HG03175 (cell line): Measurements from ENCODE around the gene GPR84.
"Not testable (repeated sequence)": the region's sequence is repeated elsewhere in the genome, so short reads cannot be mapped to it uniquely, and the experiment has no call there.

Experiments used
- ATAC-seq: cut with Tn5 transposase; IDR thresholded peaks from one replicate; pipeline ENCODE4 v1.9.1; 2021; ENCODE audit warnings: mild to moderate bottlenecking, moderate library complexity; ENCODE audit not compliant: unreplicated experiment

The GPR84 gene

DNA sequence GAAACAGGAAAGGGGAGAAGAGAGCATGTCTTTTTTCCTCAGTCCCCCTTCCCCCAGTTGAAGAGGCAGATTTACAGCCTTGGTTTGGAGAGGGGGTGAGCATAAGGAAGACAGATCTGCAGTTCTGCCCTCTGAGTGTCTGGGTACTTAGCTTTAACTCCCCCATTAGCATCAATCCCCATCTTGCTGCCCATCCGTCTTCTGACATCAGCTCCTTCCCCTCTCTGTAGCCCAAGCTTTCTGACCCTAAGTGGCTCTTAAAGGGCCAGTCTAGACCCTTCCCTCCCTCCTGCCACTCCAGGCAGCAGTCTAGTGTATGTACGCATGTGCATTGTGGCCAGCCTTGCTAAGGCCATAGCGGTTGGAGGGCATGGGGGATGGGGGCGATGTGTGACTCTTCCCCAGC, 7.3 kb downstream of the GPR84 start:
- ATAC-seq: no peak

DNA sequence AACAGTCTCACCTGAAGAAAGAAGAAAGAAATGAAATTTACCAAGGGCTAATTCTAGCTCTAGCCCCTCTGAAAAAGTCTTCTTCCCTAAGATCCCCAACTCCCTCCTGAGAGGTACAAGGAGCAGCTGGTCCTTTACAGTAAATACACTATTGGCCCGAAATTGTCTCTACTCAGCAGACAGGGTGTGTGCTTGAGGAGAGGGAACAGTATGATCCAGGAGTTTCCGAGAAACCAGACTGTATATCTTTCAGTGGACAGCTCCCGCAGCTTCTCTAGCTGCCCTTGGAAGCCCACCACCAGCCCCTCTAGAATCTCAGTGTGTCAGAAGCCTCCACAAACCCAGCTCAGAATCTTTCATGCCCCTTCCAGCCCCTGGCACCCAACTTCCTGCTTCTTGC, 8.1 kb downstream of the GPR84 start:
- ATAC-seq: no peak

DNA sequence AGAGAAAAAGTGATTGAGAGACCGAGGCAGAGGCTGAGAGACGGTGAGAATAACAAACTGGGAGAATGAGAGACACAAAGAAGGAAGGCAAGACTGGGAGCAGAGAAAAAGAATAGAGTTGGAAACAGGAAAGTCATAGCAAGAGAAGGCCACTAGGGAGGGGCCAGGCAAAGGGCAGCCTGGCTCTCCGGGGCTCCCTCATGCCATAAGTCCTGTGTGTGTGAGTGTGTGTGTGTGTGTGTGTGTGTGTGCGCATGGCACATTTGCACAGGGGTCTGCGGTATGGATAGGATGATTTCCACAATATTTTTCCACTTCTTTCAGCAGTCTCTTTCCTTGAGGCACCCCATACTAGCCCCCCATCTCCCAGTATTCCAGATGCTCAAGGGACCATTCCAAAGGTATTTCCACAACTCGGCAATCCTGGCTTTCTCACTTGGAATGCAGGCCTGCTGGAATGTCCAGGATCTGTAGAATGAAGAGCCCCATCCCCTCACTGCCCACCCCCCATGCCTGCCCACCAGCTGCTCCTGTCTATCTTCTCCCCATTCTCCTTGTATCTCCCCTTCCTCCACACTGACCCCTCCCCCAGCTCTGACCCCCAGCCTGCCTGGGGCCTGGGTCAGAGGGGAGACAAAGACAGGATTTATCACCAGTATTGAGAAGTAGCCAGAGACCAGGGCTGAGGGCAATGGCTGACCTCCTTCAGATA, 9.0 kb downstream of the GPR84 start:
- ATAC-seq: no peak

DNA sequence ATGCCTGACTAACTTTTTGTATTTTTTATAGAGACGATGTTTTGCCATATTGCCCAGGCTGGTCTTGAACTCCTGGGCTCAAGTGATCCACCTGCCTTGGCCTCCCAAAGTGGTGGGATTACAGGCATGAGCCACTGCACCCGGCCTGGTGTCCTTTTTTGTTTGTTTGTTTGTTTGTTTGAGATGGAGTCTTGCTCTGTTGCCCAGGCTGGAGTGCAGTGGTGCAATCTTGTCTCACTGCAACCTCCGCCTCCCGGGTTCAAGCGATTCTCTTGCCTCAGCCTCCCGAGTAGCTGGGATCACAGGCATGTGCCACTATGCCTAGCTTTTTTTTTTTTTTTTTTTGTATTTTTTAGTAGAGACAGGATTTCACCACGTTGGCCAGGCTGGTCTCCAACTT, 10.0 kb downstream of the GPR84 start:
- not testable (repeated sequence) for ATAC-seq

DNA sequence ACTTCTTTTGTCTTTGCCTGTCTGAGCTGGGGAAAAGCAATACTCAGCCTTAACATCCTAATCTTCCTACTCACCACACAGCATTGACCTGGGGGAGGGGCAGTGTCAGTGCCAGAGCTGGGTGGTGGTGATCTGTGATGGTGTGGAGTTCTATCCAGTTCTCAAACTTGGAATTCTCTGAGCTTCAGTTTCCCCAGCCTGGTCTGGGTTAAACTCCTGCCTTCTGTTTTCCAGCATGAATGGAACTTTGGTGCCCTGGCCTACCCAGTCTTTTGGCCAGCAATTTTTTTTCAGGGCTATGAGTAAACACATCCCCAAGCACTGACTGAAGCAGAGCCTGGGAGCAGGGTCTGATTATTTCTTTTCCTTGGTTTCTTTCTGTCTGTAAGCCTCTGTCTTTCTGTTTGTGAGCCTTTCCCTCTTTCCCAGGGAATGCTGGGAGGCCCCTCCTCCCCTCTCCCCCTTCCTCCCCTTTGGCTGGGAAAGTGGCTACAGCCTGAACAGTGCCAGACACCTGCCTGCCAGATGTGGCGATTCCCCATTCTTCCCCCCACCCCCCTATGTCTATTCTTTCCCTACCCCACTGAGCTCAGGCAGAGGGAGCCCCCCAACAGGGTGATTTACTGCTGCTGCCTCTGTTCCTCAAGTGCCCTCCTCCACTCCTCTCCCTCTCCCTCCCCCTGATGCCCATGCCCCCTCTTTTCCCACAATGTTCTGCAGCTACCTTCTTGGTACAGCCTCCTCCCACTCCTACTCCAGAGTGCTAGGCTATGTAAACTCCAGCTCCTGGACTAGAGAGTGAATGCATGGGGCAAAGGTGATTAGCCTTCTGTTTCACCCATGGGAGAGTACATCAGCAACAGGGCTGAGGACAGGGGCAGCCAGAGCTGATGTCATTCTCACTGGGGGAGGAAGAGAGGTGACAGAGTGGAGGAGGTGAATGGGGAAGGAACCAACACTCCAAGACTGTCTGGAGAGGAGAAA, 11.1 kb downstream of the GPR84 start:
- no peak for ATAC-seq

DNA sequence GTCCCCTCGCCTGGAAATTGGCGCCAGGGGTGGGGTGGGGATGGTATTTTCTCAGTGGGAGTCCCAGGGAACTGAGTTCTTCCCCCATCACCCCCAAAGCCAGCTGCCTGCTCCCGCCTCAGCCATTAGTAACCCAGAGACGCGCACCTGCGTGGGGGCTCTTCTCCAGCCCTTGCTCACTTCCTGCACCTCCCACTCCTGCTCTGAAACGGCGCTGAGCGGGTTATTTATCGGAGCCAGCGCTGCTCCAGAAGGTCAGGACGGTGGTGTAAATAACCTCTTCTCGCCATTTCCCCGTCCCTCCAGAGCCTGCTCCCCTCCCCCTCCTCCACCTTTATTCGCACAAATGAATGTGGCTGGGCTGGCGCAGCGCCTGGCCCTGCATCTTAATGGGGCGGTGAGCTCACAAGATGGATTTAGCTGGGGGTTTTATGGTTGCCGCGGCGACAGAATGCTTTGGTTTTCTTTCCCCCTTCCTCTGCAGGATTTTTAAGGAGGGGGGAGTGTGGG, 12.2 kb downstream of the GPR84 start:
- ATAC-seq: no peak

DNA sequence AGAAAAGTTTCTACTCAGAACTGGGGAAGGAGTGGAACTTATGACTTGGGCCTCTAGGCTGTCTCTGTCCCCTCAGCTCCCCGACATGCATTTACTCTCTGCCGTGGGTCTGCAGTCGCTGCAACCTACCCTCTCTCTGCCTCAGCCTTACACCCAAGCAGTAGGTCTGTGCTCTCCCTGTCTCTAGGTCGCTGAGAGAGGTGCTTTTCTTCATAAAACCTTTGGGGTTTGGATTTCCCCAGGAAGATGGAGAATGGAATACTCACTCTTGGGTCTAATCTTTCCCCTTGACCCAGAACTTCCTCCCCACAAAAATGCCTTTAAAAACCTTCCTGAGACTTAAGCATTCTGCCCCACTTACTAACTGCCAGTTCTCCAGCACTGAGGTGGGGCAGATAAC, 12.9 kb downstream of the GPR84 start:
- no peak for ATAC-seq

DNA sequence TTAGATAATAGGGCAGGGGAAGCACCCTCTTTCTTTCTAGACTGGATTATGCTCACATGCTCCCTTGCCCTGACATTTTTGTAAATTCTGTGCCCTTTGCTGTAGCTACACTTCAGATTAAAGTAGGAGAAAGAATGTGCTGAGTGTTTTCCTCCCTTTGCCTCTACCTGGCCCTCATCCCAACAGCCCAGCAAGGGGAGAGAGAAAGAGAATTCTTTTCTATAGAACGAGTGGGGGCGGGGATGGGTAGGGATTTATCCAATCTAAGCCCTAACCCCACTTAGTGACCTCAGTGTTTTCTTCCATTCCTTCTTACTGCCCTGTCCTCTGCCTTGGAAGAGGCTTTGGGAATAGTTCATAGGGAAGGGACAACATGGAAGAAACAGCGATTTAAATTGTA, 13.5 kb downstream of the GPR84 start:
- no peak for ATAC-seq

DNA sequence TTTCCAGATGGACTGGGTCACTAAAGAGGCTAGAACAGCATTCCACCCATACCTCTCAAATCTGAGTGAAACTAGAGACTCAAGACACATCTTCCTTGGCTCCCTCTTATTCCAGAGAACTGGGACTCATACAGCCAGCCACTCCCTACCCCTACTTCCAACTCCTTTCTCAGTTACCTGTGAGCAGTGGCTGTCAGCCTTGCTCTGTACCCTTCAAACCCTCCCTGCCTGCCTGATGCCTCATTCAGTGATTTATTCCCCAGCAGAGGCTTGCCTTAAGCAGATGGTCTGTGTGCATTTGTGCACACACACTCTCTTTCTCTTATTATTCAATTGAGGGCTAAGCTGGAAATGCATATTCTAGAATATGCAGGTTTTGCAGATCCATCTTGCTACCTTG, 14.6 kb downstream of the GPR84 start:
- no peak for ATAC-seq

DNA sequence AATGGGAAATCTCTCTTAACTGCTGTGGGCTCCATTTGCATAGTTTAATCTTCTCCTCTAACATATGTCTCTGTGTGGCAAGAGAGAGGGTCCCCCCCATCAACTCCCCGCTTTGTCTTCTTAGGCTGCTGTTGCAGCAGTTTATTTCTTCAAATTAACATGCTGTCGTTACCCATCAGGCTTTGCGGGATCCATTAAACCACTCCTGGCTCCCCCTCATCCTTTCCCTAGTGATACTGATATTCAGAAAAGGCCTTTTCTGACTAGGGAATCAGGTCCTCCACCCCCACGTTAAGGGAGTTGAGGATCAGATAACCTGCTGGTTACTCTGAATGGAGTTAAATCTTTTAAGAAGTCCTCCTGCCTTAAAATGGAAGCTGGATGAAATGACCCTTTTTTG, 15.2 kb downstream of the GPR84 start:
- no peak for ATAC-seq

DNA sequence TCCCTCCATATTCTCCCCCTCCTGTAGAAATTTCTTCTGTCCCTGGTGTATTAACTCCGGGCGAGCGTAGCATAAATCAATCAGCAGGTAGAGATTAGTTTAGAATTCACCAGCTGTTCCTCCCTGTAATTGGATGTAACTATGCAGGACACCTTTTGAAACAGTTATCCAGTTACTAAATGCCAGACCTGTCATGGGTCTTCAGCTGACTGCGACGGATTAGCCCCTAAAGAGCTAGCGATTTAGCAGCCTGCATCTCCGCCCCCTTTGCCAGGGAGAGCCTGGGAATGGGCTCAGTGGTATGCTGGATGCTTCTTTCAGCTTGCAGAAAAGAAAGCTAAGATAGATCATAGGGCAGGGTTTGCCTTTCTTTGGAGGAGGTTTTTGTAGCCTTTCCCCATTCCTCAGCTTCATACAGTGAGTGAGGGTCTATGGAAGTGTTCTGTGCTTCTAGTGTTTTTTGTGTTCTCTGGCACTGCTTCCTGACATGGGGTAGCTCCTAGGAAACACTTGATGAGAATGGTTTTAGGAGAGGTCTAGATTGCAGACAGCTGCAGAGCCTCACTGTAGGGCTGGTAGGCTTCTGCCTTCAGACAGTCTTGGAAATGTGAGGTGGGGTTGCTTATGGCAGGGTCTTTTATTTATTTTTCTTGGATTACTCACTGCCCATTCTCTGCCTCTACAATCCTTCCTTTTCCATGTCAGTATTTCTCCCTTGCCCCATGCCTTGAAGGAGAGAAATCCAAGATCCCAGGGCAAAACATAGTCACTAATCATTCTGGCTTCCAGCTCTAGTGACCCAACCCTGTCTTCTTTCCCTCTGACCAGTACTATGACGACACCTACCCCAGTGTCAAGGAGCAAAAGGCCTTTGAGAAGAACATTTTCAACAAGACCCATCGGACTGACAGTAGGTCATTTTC, 22.6 kb downstream of the GPR84 start:
- ATAC-seq: no peak

DNA sequence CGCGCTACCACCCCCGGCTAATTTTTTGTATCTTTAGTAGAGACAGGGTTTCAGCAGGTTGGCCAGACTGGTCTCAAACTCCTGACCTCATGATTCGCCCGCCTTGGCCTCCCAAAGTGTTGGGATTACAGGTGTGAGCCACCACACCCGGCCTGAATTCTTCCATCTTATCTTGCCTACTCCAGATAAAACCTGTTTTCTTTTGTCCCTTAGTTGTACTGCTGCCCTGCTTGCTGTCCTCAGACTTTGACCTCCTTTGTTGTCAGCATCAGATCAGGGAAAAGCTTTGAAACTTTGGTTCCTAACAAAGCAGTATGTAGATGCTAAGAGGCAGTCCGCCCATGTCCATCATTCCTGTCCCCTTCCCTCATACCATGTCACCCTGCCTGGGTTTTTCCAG, 23.4 kb downstream of the GPR84 start:
- ATAC-seq: no peak

DNA sequence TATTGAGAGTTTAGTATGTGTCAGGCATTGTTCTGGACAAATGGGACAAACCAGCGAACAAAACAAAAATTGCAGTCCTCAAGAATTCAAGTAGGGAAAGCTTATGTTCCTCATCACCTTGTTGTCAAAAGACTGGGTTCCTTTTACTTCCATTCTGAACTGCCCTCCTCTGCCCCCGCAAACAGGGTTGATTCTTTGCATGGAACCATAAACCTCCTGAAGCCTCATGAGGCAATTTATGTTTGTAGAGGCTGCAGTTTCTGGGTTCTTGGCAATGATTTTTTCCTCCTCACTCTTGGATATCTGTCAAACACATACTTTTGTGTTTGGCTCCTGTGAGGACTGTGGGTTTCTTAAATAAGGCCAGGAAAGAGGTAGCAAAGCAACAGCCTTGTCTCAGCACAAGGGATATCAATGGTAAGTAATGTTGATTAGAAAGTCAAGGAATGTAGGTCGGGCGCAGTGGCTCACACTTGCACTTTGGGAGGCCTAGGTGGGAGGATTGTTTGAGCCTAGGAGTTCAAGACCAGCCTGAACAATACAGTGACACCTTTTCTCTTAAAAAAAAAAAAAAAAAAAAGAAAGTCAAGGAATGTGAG, 25.5 kb downstream of the GPR84 start:
- ATAC-seq: no peak

DNA sequence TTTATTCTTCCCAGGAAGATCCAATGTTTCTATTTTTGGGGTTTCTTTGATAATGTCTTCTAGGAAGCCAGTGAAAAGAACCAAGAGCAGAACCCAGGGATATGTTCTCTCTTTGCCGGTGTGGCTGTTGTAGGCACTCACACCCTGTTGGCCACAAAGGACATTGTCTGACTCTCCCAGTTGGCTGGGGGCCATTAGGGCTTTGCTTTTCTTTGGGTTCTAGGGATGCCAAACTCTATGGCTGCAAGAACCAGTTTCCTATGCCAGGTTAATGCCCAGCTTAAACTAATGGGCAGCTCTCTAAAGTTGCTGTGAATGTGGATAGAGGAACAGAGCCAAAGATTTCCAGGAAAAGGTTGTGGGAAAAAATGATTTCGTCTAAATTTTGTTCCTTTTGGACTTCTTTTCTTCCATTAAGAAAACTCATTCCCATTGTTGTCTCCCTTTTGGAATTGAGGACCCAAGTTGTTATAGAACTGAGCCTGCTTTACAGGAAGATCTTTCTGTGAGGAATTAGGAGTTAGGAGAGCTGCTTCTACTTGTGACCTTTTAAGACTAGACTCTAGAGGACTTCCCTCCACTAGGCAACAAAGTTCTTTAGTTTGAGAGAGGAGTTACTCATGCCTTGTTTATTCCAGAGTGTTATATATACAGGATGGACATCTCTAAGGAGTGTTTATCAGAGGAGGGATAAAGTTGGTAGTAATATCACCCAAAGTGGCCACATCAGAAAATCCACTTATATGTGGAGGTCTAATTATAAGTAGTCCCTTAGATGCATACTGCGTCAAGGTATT, 26.2 kb downstream of the GPR84 start:
- no peak for ATAC-seq

DNA sequence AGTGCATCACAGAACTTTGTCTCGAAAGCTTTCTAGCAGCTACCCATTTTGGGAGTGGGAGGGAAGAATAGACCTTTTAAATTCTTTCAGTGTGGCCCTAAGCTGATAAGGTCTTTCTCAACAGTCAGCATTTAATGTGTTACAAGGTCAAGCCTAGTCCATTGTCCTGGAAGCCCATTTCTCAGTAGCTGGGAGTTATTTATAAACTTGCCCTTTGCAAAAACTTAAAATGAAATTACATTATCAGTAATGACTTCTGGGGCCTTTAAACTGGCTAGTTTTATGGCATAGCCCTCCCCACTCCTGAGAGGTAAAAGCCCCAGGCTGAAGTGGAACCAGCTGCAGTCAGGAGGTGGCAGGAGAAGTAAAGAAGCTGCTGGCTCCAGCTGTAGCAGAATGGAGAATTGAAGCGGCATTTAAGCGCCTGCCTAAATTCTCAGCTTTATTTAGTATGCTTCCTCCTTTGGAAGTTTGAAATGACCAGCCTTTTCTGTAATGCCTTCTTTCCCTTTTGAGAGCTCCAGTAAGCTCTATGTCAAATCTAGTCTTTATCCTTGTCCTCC, 26.9 kb downstream of the GPR84 start:
- ATAC-seq: no peak

DNA sequence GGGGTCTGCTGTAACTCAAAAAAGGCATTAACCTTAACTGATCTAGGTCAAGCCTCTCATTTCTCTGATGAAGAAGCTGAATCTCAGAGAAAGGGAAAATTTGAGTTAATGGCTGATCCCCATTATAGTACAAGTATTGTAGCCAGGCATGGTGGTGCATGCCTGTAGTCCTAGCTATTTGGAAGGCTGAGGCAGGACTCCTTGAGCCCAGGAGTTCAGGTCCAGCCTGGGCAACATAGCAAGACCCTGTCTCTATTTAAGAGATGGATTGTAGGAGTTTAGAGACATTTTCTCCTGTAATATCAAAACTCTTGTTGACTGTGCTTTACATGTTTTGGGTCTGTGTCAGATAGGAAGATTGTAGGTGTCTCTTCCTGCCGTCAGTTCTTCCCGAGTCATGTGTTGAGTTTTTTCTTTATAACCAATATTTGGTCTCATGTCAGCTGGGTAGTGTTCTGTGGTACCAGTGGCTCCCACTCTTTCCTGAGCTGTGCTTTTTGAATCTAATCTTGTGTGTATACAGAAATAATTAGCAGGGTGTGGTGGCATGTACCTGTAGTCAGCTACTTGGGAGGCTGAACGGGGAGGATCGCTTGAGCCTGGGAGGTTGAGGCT, 30.8 kb downstream of the GPR84 start:
- no peak for ATAC-seq

DNA sequence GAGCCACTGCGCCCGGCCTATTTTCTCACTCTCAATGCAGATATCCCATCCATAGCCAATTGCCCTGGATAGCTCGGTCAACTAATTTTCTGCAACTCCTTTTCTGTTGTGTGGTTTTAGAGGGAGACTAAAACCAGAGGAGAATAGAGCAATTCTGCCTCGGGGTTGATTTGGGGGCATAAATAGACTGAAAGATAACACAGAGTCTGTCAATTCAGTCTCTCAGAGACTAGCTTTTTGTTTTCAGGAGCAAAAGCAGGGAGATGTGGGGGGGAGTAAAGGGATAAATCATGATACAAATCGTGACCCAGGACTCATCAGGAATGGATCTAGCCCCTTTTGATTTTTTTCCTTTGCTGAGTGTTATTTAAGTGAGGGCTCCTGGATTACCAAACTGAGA, 32.8 kb downstream of the GPR84 start:
- ATAC-seq: no peak

DNA sequence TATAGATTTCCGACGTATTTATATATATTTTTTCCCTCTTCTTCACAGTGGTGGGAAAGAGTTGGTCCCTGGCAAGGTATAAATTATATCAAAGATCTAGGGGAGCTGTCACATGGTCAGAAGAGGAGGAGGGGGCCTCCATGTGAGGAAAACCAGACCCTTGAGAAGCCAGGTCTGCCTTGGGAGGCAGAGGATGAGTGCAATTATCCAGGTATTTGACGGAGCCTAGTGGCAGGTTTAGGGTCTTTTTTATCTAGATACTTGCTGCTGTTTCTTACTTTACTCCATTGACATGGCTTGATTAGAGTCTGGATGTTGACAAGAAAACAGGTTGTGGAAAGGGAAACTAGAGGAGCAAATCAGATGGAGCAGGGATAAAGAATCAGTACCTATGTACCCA, 33.8 kb downstream of the GPR84 start:
- ATAC-seq: no peak

DNA sequence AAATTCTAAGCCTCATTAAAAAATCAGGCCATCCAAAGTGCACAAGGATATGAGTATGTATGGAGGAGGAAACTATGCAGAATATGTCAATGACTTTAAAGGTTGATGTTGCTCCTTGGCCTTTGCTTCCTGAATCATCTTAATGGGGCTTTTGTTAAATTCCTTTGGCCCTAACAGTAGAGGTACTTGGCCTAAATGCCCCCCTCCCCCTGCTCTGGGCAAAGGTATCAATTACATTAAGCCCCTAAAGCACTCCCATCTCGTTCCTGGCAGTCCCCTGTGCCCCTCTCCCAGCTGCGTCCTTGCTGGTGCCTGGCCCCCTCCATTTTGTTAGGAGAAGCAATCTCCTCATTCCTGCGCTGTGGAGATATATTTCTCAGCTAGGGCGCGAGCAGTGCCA, 34.5 kb downstream of the GPR84 start:
- no peak for ATAC-seq
